Posterior cingulate gyrus (tissue), 11 donors: Measurements from ENCODE around the gene CBLL1.

ENCODE experiments used
- DNase-seq, 10 donors: peaks; one replicate each; pipeline versions ENCODE4 v3.0.0 to v3.0.0-alpha.2; 2020 to 2021; ENCODE audit warnings: mixed read lengths in 3 of 10
- intact Hi-C: fragments of 100-400 bp; cut with DNase I; formaldehyde crosslinking; loops from one replicate; pipeline ENCODE4 v1.15.1; 2023

The CBLL1 gene

GRCh38 chr7:107803009-107803610 lies 59.2 kb downstream of the CBLL1 start, which contains the start of gene SLC26A3:
Gene SLC26A3 (minus strand): TSS chr7:107803223. CDS start chr7:107794509, 8,714 bp downstream.
- no peak for DNase-seq
- intact Hi-C loops = no loop called here

- no peak for DNase-seq
- intact Hi-C loops = no loop called here
These were observed 65.2 kb downstream of the CBLL1 start for GRCh38 chr7:107809179-107809578.

DNA sequence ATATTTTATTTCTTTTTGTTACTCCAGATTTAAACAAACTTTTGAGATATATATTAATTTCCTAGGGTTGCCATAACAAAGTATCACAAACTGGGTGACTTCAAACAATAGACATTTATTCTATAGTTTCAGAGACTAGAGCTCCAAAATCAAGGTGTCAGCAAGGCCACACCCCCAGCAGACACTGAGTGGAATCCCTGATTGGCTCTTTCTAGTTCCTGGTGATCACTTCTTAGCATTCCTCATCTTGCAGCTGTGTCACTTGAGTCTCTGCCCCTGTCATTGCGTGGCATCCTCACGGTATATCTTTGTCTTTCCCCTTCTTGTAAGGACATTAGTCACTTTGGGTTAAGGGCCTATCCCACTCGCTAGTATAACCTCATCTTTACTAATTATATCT lies 66.7 kb downstream of the CBLL1 start:
- no peak for DNase-seq
- intact Hi-C loops = no loop called here
